IMR-90 (cell line): ENCODE measurements around the gene CLEC16A. TPM values are rescaled to one million over a fixed set of nuclear protein-coding genes. Genes with fewer than 3 reads are reported as not detected.
A peak's percentile ranks its signal among the peaks of the same experiment; 100 is the strongest.

ENCODE experiments used
- ATAC-seq: fragments of 200-7000 bp; cut with Tn5 transposase; 2 replicates; pipeline ENCODE4 v1.9.1; 2020; ENCODE audit warnings: low read depth, mild to moderate bottlenecking, moderate library complexity
- BruUV-seq: library from RNA; stranded (reverse); fragments of 400-500 nt; replicated peaks from 2 replicates; lab custom pipeline; 2021; lab: Mats Ljungman, UMichigan
- CTCF ChIA-PET: fragments of 300-600 bp; formaldehyde crosslinking; extraction: SDS; loops from one replicate; lab custom pipeline; 2021; ENCODE audit warnings: antibody characterized with exemption; lab: Yijun Ruan, JAX
- POLR2A ChIA-PET: fragments of 300-600 bp; sonication (Branson Sonifier 250); formaldehyde crosslinking; loops from one replicate; lab custom pipeline; 2022; ENCODE audit warnings: antibody characterized with exemption; ENCODE audit not compliant: unreplicated experiment; lab: Charles Lee
- DNase-seq: peaks from one replicate; pipeline ENCODE4 v3.0.0; 2013
- H2AFZ ChIP-seq: replicated peaks from 2 replicates; pipeline ENCODE3; 2013; ENCODE audit warnings: low read length, mild to moderate bottlenecking; ENCODE audit not compliant: poor library complexity
- H2AK5ac ChIP-seq: 2 replicates; pipeline ENCODE4 v1.6.1; 2013; ENCODE audit warnings: low read depth, low read length, inconsistent platforms
- H2AK9ac ChIP-seq: replicated peaks from 2 replicates; pipeline ENCODE3; 2013; ENCODE audit warnings: mild to moderate bottlenecking, low read depth, low read length, moderate library complexity; ENCODE audit not compliant: poor library complexity
- H2BK120ac ChIP-seq: 2 replicates; pipeline ENCODE4 v1.6.1; 2013; ENCODE audit warnings: low read depth, low read length, inconsistent platforms
- H2BK15ac ChIP-seq: 3 replicates; pipeline ENCODE4 v1.6.1; 2013; ENCODE audit warnings: low read depth, low read length, inconsistent platforms
- H2BK20ac ChIP-seq: 2 replicates; pipeline ENCODE4 v1.6.1; 2013; ENCODE audit warnings: low read depth, mild to moderate bottlenecking, inconsistent platforms, low read length, moderate library complexity
- H2BK5ac ChIP-seq: 2 replicates; pipeline ENCODE4 v1.6.1; 2013; ENCODE audit warnings: mild to moderate bottlenecking, low read depth, low read length, inconsistent platforms; ENCODE audit not compliant: poor library complexity, severe bottlenecking
- H3K14ac ChIP-seq: replicated peaks from 2 replicates; pipeline ENCODE4 v1.6.1; 2013; ENCODE audit warnings: low read depth, low read length, inconsistent platforms
- H3K18ac ChIP-seq: 2 replicates; pipeline ENCODE4 v1.6.1; 2013; ENCODE audit warnings: low read depth, low read length, control low read depth
- H3K23ac ChIP-seq: 2 replicates; pipeline ENCODE4 v1.6.1; 2013; ENCODE audit warnings: low read depth, low read length, inconsistent platforms
- H3K27ac ChIP-seq: 2 replicates; pipeline ENCODE4 v1.5.1; 2013; ENCODE audit warnings: mild to moderate bottlenecking, control low read depth, low read length; ENCODE audit not compliant: insufficient read depth
- H3K27me3 ChIP-seq: 2 replicates; pipeline ENCODE4 v1.6.1; 2013; ENCODE audit warnings: low read length; ENCODE audit not compliant: control insufficient read depth, insufficient read depth
- H3K36me3 ChIP-seq: 2 replicates; pipeline ENCODE4 v1.6.1; 2013; ENCODE audit warnings: low read length, mixed read lengths; ENCODE audit not compliant: control insufficient read depth, insufficient read depth
- H3K4ac ChIP-seq: 2 replicates; pipeline ENCODE4 v1.6.1; 2013; ENCODE audit warnings: low read depth, low read length, inconsistent platforms
- H3K4me1 ChIP-seq: 2 replicates; pipeline ENCODE4 v1.6.1; 2013; ENCODE audit warnings: low read length, mixed read lengths; ENCODE audit not compliant: control insufficient read depth, insufficient read depth
- H3K4me2 ChIP-seq: 2 replicates; pipeline ENCODE4 v1.6.1; 2013; ENCODE audit warnings: low read depth, mild to moderate bottlenecking, control low read depth, low read length, moderate library complexity
- H3K4me3 ChIP-seq: 2 replicates; pipeline ENCODE4 v1.5.1; 2013; ENCODE audit warnings: low read depth, mild to moderate bottlenecking, control low read depth, low read length, moderate library complexity; ENCODE audit not compliant: insufficient read depth
- H3K56ac ChIP-seq: 2 replicates; pipeline ENCODE4 v1.6.1; 2013; ENCODE audit warnings: low read length, inconsistent platforms; ENCODE audit not compliant: insufficient read depth; ENCODE audit errors: extremely low read depth
- H3K79me1 ChIP-seq, 2 experiments: 2 replicates each; pipeline ENCODE4 v1.6.1; 2013; ENCODE audit warnings: low read length in 2 of 2, inconsistent platforms in 1 of 2, low read depth in 1 of 2
- H3K9ac ChIP-seq: 2 replicates; pipeline ENCODE4 v1.6.1; 2013; ENCODE audit warnings: low read depth, low read length, control low read depth
- H3K9me1 ChIP-seq: 2 replicates; pipeline ENCODE4 v1.6.1; 2013; ENCODE audit warnings: low read length, inconsistent platforms; ENCODE audit not compliant: insufficient read depth
- H3K9me3 ChIP-seq: 2 replicates; pipeline ENCODE4 v1.6.1; 2013; ENCODE audit warnings: low read length; ENCODE audit not compliant: control insufficient read depth, insufficient read depth
- H4K20me1 ChIP-seq: 2 replicates; pipeline ENCODE4 v1.6.1; 2013; ENCODE audit warnings: low read length, inconsistent platforms; ENCODE audit not compliant: insufficient read depth
- H4K5ac ChIP-seq: 2 replicates; pipeline ENCODE4 v1.6.1; 2013; ENCODE audit warnings: mild to moderate bottlenecking, low read depth, low read length, control low read depth
- H4K8ac ChIP-seq, 2 experiments: 2 replicates each; pipeline ENCODE4 v1.6.1; 2013; ENCODE audit warnings: low read depth in 2 of 2, low read length in 2 of 2, control low read depth in 1 of 2, inconsistent platforms in 1 of 2
- H4K91ac ChIP-seq: 2 replicates; pipeline ENCODE4 v1.6.1; 2013; ENCODE audit warnings: low read depth, low read length, inconsistent platforms; ENCODE audit not compliant: insufficient read depth
- BHLHE40 ChIP-seq: fragments of 150-350 bp; IDR thresholded peaks from 2 replicates; pipeline ENCODE4 v1.6.1; 2016; ENCODE audit warnings: mild to moderate bottlenecking, low read depth, low read length
- CEBPB ChIP-seq: IDR thresholded peaks from 2 replicates; pipeline ENCODE4 v1.6.1; 2012; ENCODE audit warnings: low read depth, low read length, improper control_type of control experiment
- CHD1 ChIP-seq: IDR thresholded peaks from 2 replicates; pipeline ENCODE4 v1.6.1; 2012; ENCODE audit warnings: low read depth, low read length, improper control_type of control experiment
- CTCF ChIP-seq: conservative IDR thresholded peaks from 2 replicates; pipeline ENCODE4 v1.5.1; 2012; ENCODE audit warnings: mild to moderate bottlenecking, low read depth, low read length, improper control_type of control experiment
- ELK1 ChIP-seq: fragments of 150-350 bp; IDR thresholded peaks from 2 replicates; pipeline ENCODE4 v1.6.1; 2016; ENCODE audit warnings: low read depth, mild to moderate bottlenecking, low read length, moderate library complexity, borderline replicate concordance
- FOS ChIP-seq: fragments of 150-350 bp; IDR thresholded peaks from 2 replicates; pipeline ENCODE4 v1.6.1; 2016; ENCODE audit warnings: low read depth, low read length
- MAFK ChIP-seq: IDR thresholded peaks from 2 replicates; pipeline ENCODE4 v1.6.1; 2012; ENCODE audit warnings: low read depth, low read length, improper control_type of control experiment
- MAZ ChIP-seq: IDR thresholded peaks from 2 replicates; pipeline ENCODE4 v1.6.1; 2012; ENCODE audit warnings: low read depth, mild to moderate bottlenecking, low read length, improper control_type of control experiment, moderate library complexity, borderline replicate concordance
- MXI1 ChIP-seq: IDR thresholded peaks from 2 replicates; pipeline ENCODE4 v1.6.1; 2012; ENCODE audit warnings: low read depth, mild to moderate bottlenecking, low read length, moderate library complexity, borderline replicate concordance
- NFE2L2 ChIP-seq: fragments of 150-350 bp; IDR thresholded peaks from 2 replicates; pipeline ENCODE4 v1.6.1; 2016; ENCODE audit warnings: low read depth, mild to moderate bottlenecking, low read length
- POLR2A ChIP-seq: IDR thresholded peaks from 2 replicates; pipeline ENCODE4 v1.6.1; 2012; ENCODE audit warnings: mild to moderate bottlenecking, low read depth, low read length
- RAD21 ChIP-seq: IDR thresholded peaks from 2 replicates; pipeline ENCODE4 v1.6.1; 2012; ENCODE audit warnings: low read length, improper control_type of control experiment
- RCOR1 ChIP-seq: IDR thresholded peaks from 2 replicates; pipeline ENCODE4 v1.6.1; 2012; ENCODE audit warnings: mild to moderate bottlenecking, low read length, improper control_type of control experiment; ENCODE audit not compliant: insufficient replicate concordance
- RFX5 ChIP-seq: IDR thresholded peaks from 2 replicates; pipeline ENCODE4 v1.8.0; 2012; ENCODE audit warnings: low read depth, mild to moderate bottlenecking, low read length, moderate library complexity
- SMC3 ChIP-seq: fragments of 150-350 bp; IDR thresholded peaks from 2 replicates; pipeline ENCODE4 v1.6.1; 2016; ENCODE audit warnings: low read depth, mild to moderate bottlenecking, antibody characterized with exemption, low read length, moderate library complexity
- WGBS, 2 experiments: methylation state at CpG; one replicate each; pipeline versions ENCODE4 v1.1.5 to v1.1.7; 2013; ENCODE audit warnings: missing lambda C conversion rate in 2 of 2; ENCODE audit not compliant: insufficient read length in 1 of 2; ENCODE audit errors: extremely low coverage in 2 of 2; 5-methylcytosine and 5-hydroxymethylcytosine counted together
- dilution Hi-C: fragments of 300-500 bp; cut with HindIII; formaldehyde crosslinking; loops from one replicate; pipeline ENCODE4 v1.14.3; 2018; ENCODE audit warnings: low sequenced_read_pairs; ENCODE audit not compliant: unreplicated experiment
- in situ Hi-C: fragments of 300-500 bp; cut with MboI; formaldehyde crosslinking; loops from 3 replicates; pipeline ENCODE4 v1.14.3; 2019; ENCODE audit warnings: low sequenced_read_pairs, inconsistent platforms, mixed read lengths
- intact Hi-C: fragments of 100-400 bp; cut with micrococcal nuclease; formaldehyde crosslinking; loops from 2 replicates; pipeline ENCODE4 v1.10.0; 2022
- polyA plus RNA-seq, 3 experiments: library from polyadenylated mRNA; depleted of rRNA; stranded (reverse); fragments of >200 nt; gene quantifications; 2 replicates each; pipeline ENCODE4 v1.2.3, GENCODE V29; 2012; ENCODE audit warnings: low replicate concordance in 1 of 3
- total RNA-seq: library from RNA; depleted of rRNA; stranded (reverse); fragments of >200 nt; gene quantifications from 2 replicates; pipeline ENCODE4 v1.2.3, GENCODE V29; 2012

The CLEC16A gene
- total and polyA plus RNA-seq, 2 of the 4 experiments (the other 2 are of a cell fraction): 15.9 to 16.5 TPM

GRCh38 chr16:11094857-11095565 is 150.6 kb downstream of the CLEC16A start:
- ATAC-seq: no peak
- H2BK5ac ChIP-seq: peak overlapping the region; percentile 25
- H3K27me3 ChIP-seq: no peaks in the 10 kb centered on the region
- WGBS, 2 experiments: 53% methylated on average over 3 of the region's 10 CpGs; no CpG with 5 or more reads in 1 of the 2 experiments
- peak overlapping the region; percentile 93; the same call in 1 of the 2 replicates for H2BK20ac ChIP-seq
- H3K56ac ChIP-seq: no peak overlapping the region; the same call in 1 of the 2 replicates
- H2BK120ac ChIP-seq: peak overlapping the region; percentile 81
- DNase-seq: no peak
- POLR2A ChIA-PET: interaction anchor here (1.2 kb wide), 1 partner anchor 160 kb away, joined by 5 read pairs; no protein-coding TSS in a partner anchor
- H3K9ac ChIP-seq: peak overlapping the region; percentile 21
- H3K4me1 ChIP-seq: peaks cover 42% of the 10 kb centered on the region
- H3K4me2 ChIP-seq: no peak overlapping the region
- CTCF ChIA-PET: no interaction called here
- peak overlapping the region; percentile 84 for H3K14ac ChIP-seq
- intact Hi-C loops (no loop called here), dilution Hi-C loops (no loop called here), in situ Hi-C loops (loop anchor here (10.0 kb wide), 1 partner anchor 110 kb away; no protein-coding TSS in a partner anchor)
- H2BK15ac ChIP-seq: peak overlapping the region; percentile 85; the same call in 2 of the 3 replicates
- peak overlapping the region; percentile 46; the same call in 1 of the 2 replicates for H3K23ac ChIP-seq
- H3K4me3 ChIP-seq: no peak overlapping the region
- peak overlapping the region; percentile 87 for H4K91ac ChIP-seq
- peak overlapping the region; percentile 79 for H3K18ac ChIP-seq
- H4K8ac ChIP-seq: peak overlapping the region; percentile 2 to 75
- H3K9me3 ChIP-seq: no peaks in the 10 kb centered on the region
- BruUV-seq: no TSS peak
- no peak overlapping the region for H2AFZ ChIP-seq
- H4K5ac ChIP-seq: peak overlapping the region; percentile 62
- H3K9me1 ChIP-seq: peaks cover 43% of the 10 kb centered on the region
- H2AK9ac ChIP-seq: no peak overlapping the region
- peak overlapping the region; percentile 84 for H3K4ac ChIP-seq
- peaks cover 0 to 39% of the 10 kb centered on the region in 2 experiments; a peak in 2 of 4 replicates for H3K79me1 ChIP-seq
- 0 out of 2 replicates have a peak, but pooled peaks cover 3% of the 10 kb centered on the region for H4K20me1 ChIP-seq
- no peaks in the 10 kb centered on the region for H3K36me3 ChIP-seq
- H3K27ac ChIP-seq: peak overlapping the region; percentile 73; the same call in 1 of the 2 replicates
- H2AK5ac ChIP-seq: peak overlapping the region; percentile 88
- no peak for TF ChIP-seq MXI1
- TF ChIP-seq SMC3: no peak
- TF ChIP-seq ELK1: no peak
- TF ChIP-seq MAZ: no peak
- no peak for TF ChIP-seq CTCF
- TF ChIP-seq RAD21: no peak
- TF ChIP-seq FOS: no peak
- no peak for TF ChIP-seq RCOR1
- TF ChIP-seq NFE2L2: no peak
- no peak for TF ChIP-seq POLR2A
- TF ChIP-seq CHD1: no peak
- no peak for TF ChIP-seq CEBPB
- no peak for TF ChIP-seq BHLHE40
- TF ChIP-seq RFX5: no peak
- TF ChIP-seq MAFK: no peak
